Measurements from ENCODE around the gene AHDC1.

Gene AHDC1

GRCh38 chr1:27589841-27590426 is 14.0 kb downstream of the AHDC1 start:
- CTCF ChIA-PET = interaction anchor here (0.8 to 20.5 kb wide), 6 partner anchors 9 to 174 kb away, joined by 3 to 689 read pairs (median 8); no protein-coding TSS in a partner anchor
- no peak for TF ChIP-seq CTCF (IDR thresholded peaks at IDR 0.05; ENCODE audit: insufficient read depth, low read length, missing control alignments)
- no peak overlapping the region for H3K4me3 ChIP-seq (ENCODE audit: low read depth, low read length)
- POLR2A ChIA-PET = interaction anchor here (1.4 kb wide), 1 partner anchor 11 kb away, joined by 3 read pairs; no protein-coding TSS in a partner anchor
- no peak for DNase-seq (ENCODE audit: low read depth, low spot score)

GRCh38 chr1:27589441-27589840 is 14.5 kb downstream of the AHDC1 start:
- ChIA-PET POLR2A (no interaction called here), CTCF (interaction anchor here (1.5 to 20.5 kb wide), 4 partner anchors 9 to 174 kb away, joined by 6 to 689 read pairs (median 8); no protein-coding TSS in a partner anchor)
- DNase-seq (ENCODE audit: low read depth, low spot score) = no peak
- no peak overlapping the region for H3K4me3 ChIP-seq (ENCODE audit: low read depth, low read length)
- TF ChIP-seq CTCF (IDR thresholded peaks at IDR 0.05; ENCODE audit: insufficient read depth, low read length, missing control alignments) = no peak

GRCh38 chr1:27588256-27589232 is 15.4 kb downstream of the AHDC1 start:
- POLR2A ChIA-PET = no interaction called here
- CTCF ChIA-PET = interaction anchor here (1.4 kb wide), 1 partner anchor 20 kb away, joined by 6 read pairs; no protein-coding TSS in a partner anchor
- TF ChIP-seq CTCF (IDR thresholded peaks at IDR 0.05; ENCODE audit: insufficient read depth, low read length, missing control alignments) = no peak
- no peak overlapping the region for H3K4me3 ChIP-seq (ENCODE audit: low read depth, low read length)
- DNase-seq (ENCODE audit: low read depth, low spot score) = no peak

GRCh38 chr1:27585684-27586083 is 18.3 kb downstream of the AHDC1 start:
- no peak for TF ChIP-seq CTCF (IDR thresholded peaks at IDR 0.05; ENCODE audit: insufficient read depth, low read length, missing control alignments)
- no peak overlapping the region for H3K4me3 ChIP-seq (ENCODE audit: low read depth, low read length)
- POLR2A ChIA-PET = interaction anchor here (0.9 kb wide), 1 partner anchor 9 kb away, joined by 3 read pairs; no protein-coding TSS in a partner anchor
- no peak for DNase-seq (ENCODE audit: low read depth, low spot score)
- CTCF ChIA-PET = interaction anchor here (0.8 to 2.8 kb wide), 5 partner anchors 16 to 89 kb away, joined by 3 to 18 read pairs (median 4); no protein-coding TSS in a partner anchor

- POLR2A ChIA-PET = no interaction called here
- H3K4me3 ChIP-seq (ENCODE audit: low read depth, low read length) = no peak overlapping the region
- TF ChIP-seq CTCF (IDR thresholded peaks at IDR 0.05; ENCODE audit: insufficient read depth, low read length, missing control alignments) = no peak
- DNase-seq (ENCODE audit: low read depth, low spot score) = no peak
- CTCF ChIA-PET = interaction anchor here (1.0 to 2.2 kb wide), 7 partner anchors 9 to 28 kb away, joined by 3 to 12 read pairs (median 9); no protein-coding TSS in a partner anchor
Observed at GRCh38 chr1:27584453-27584852, 19.5 kb downstream of the AHDC1 start.
